Astrocyte (in vitro differentiated cells and primary cell): Measurements from ENCODE around the gene ASCL4. TPM values are rescaled to one million over a fixed set of nuclear protein-coding genes. Genes with fewer than 3 reads are reported as not detected.

Experiments used
- DNase-seq: peaks from one replicate; pipeline ENCODE4 v3.0.0-alpha.2; 2010; ENCODE audit warnings: low read depth
- FAIRE-seq: peaks from 2 replicates; lab custom pipeline; 2011; peaks lifted over from hg19 to GRCh38; lab: Jason Lieb, UNC
- H2AFZ ChIP-seq: 2 replicates; pipeline ENCODE4 v1.6.0; 2012; ENCODE audit warnings: low read depth, low read length, inconsistent platforms
- H3K27ac ChIP-seq: 2 replicates; pipeline ENCODE4 v1.5.1; 2011; ENCODE audit warnings: low read depth, low read length, inconsistent platforms
- H3K27me3 ChIP-seq: 2 replicates; pipeline ENCODE4 v1.6.0; 2011; ENCODE audit warnings: low read length, inconsistent platforms; ENCODE audit not compliant: insufficient read depth
- H3K36me3 ChIP-seq: 2 replicates; pipeline ENCODE4 v1.5.1; 2011; ENCODE audit warnings: low read length, inconsistent platforms; ENCODE audit not compliant: insufficient read depth
- H3K4me1 ChIP-seq: 2 replicates; pipeline ENCODE4 v1.5.1; 2011; ENCODE audit warnings: low read length, inconsistent platforms; ENCODE audit not compliant: insufficient read depth
- H3K4me2 ChIP-seq: 2 replicates; pipeline ENCODE4 v1.6.0; 2012; ENCODE audit warnings: low read length, inconsistent platforms
- H3K4me3 ChIP-seq: 2 replicates; pipeline ENCODE4 v1.5.1; 2011; ENCODE audit warnings: low read depth, mild to moderate bottlenecking, low read length, inconsistent platforms; ENCODE audit not compliant: insufficient read depth
- H3K79me2 ChIP-seq: 2 replicates; pipeline ENCODE4 v1.6.0; 2012; ENCODE audit warnings: mild to moderate bottlenecking, low read length, inconsistent platforms; ENCODE audit not compliant: insufficient read depth
- H3K9ac ChIP-seq: 2 replicates; pipeline ENCODE4 v1.6.0; 2012; ENCODE audit warnings: mild to moderate bottlenecking, low read length, inconsistent platforms
- H3K9me3 ChIP-seq: 2 replicates; pipeline ENCODE4 v1.5.1; 2012; ENCODE audit warnings: low read depth, mild to moderate bottlenecking, low read length, inconsistent platforms; ENCODE audit not compliant: insufficient read depth
- H4K20me1 ChIP-seq: 2 replicates; pipeline ENCODE4 v1.6.0; 2012; ENCODE audit warnings: low read length, inconsistent platforms; ENCODE audit not compliant: insufficient read depth
- H3K27ac Mint-ChIP-seq: one replicate; pipeline ENCODE4 v1.8.0; 2021; ENCODE audit warnings: mild to moderate bottlenecking, mixed read lengths; ENCODE audit not compliant: unreplicated experiment
- H3K27me3 Mint-ChIP-seq: one replicate; pipeline ENCODE4 v1.8.0; 2021; ENCODE audit warnings: low read depth, mixed read lengths; ENCODE audit not compliant: unreplicated experiment
- H3K36me3 Mint-ChIP-seq: one replicate; pipeline ENCODE4 v1.8.0; 2021; ENCODE audit warnings: low read depth, mixed read lengths; ENCODE audit not compliant: unreplicated experiment
- H3K4me1 Mint-ChIP-seq: one replicate; pipeline ENCODE4 v1.8.0; 2021; ENCODE audit warnings: low read depth, mixed read lengths; ENCODE audit not compliant: unreplicated experiment
- H3K4me3 Mint-ChIP-seq: one replicate; pipeline ENCODE4 v1.8.0; 2021; ENCODE audit warnings: mild to moderate bottlenecking, moderate library complexity, mixed read lengths; ENCODE audit not compliant: unreplicated experiment
- H3K9me3 Mint-ChIP-seq: one replicate; pipeline ENCODE4 v1.8.0; 2021; ENCODE audit warnings: mild to moderate bottlenecking, mixed read lengths; ENCODE audit not compliant: unreplicated experiment
- CTCF ChIP-seq: IDR thresholded peaks from 2 replicates; pipeline ENCODE4 v1.5.1; 2011; ENCODE audit warnings: low read depth, mild to moderate bottlenecking, inconsistent platforms, low read length, moderate library complexity; ENCODE audit not compliant: insufficient read depth
- EZH2 ChIP-seq: IDR thresholded peaks from 2 replicates; pipeline ENCODE4 v1.6.1; 2012; ENCODE audit warnings: mild to moderate bottlenecking, low read length, inconsistent platforms; ENCODE audit not compliant: insufficient read depth
- total RNA-seq: library from RNA; stranded (reverse); gene quantifications from 2 replicates; pipeline ENCODE4 v1.2.1, GENCODE V29; 2021

ASCL4 gene
- total RNA-seq, 1 donor from 2014 or later, result not detected

- peaks cover 2% of the 10 kb centered on the region for H3K36me3 Mint-ChIP-seq
- FAIRE-seq (no peak), DNase-seq (no peak)
- Histone ChIP-seq H3K27ac (peak overlapping the region; percentile 23), H4K20me1 (peaks cover 32% of the 10 kb centered on the region), H3K27me3 (peaks cover 6% of the 10 kb centered on the region), H3K36me3 (peaks cover 11% of the 10 kb centered on the region), H3K4me2 (peak overlapping the region; percentile 94), H3K4me1 (peaks cover 24% of the 10 kb centered on the region), H3K9me3 (no peaks in the 10 kb centered on the region), H2AFZ (peak overlapping the region; percentile 91), H3K79me2 (peaks cover 44% of the 10 kb centered on the region), H3K4me3 (peak overlapping the region; percentile 88), H3K9ac (peak overlapping the region; percentile 87)
- H3K4me1 Mint-ChIP-seq, result peaks cover 6% of the 10 kb centered on the region
- peak overlapping the region; percentile 89 for H3K4me3 Mint-ChIP-seq
- no peaks in the 10 kb centered on the region for H3K9me3 Mint-ChIP-seq
- TF ChIP-seq EZH2, result no peak
- peaks cover 3% of the 10 kb centered on the region for H3K27me3 Mint-ChIP-seq
- peak overlapping the region; percentile 69 for H3K27ac Mint-ChIP-seq
Observed at GRCh38 chr12:107761502-107761904, 13.0 kb upstream of the ASCL4 start.

GRCh38 chr12:107762874-107763273 lies 11.6 kb upstream of the ASCL4 start:
- peaks cover 20% of the 10 kb centered on the region for H4K20me1 ChIP-seq

GRCh38 chr12:107764626-107765025 lies 9.9 kb upstream of the ASCL4 start:
- no peaks in the 10 kb centered on the region for H3K4me1 Mint-ChIP-seq
- H3K4me3 Mint-ChIP-seq, result no peak overlapping the region
- Histone ChIP-seq H2AFZ (no peak overlapping the region), H3K79me2 (peaks cover 13% of the 10 kb centered on the region), H3K4me1 (peaks cover 10% of the 10 kb centered on the region), H3K9me3 (no peaks in the 10 kb centered on the region), H3K27ac (no peak overlapping the region), H3K27me3 (peaks cover 6% of the 10 kb centered on the region), H3K36me3 (no peaks in the 10 kb centered on the region), H3K9ac (no peak overlapping the region), H4K20me1 (peaks cover 8% of the 10 kb centered on the region), H3K4me3 (no peak overlapping the region), H3K4me2 (no peak overlapping the region)
- no peak overlapping the region for H3K27ac Mint-ChIP-seq
- DNase-seq, result no peak
- H3K36me3 Mint-ChIP-seq, result peaks cover 2% of the 10 kb centered on the region
- no peak for FAIRE-seq
- no peaks in the 10 kb centered on the region for H3K9me3 Mint-ChIP-seq
- TF ChIP-seq EZH2 (no peak), CTCF (no peak)
- peaks cover 7% of the 10 kb centered on the region for H3K27me3 Mint-ChIP-seq

More at GRCh38 chr12:107762874-107763273, 11.6 kb upstream of the ASCL4 start:
- peaks cover 7% of the 10 kb centered on the region for H3K27me3 Mint-ChIP-seq
- peaks cover 30% of the 10 kb centered on the region for H3K79me2 ChIP-seq
- H2AFZ ChIP-seq, result no peak overlapping the region
- no peaks in the 10 kb centered on the region for H3K9me3 ChIP-seq
- no peak overlapping the region for H3K27ac Mint-ChIP-seq
- H3K9me3 Mint-ChIP-seq, result no peaks in the 10 kb centered on the region
- no peak overlapping the region for H3K4me3 ChIP-seq
- peaks cover 4% of the 10 kb centered on the region for H3K36me3 ChIP-seq
- DNase-seq (no peak), FAIRE-seq (no peak)
- peaks cover 22% of the 10 kb centered on the region for H3K4me1 ChIP-seq
- no peak overlapping the region for H3K4me2 ChIP-seq
- H3K9ac ChIP-seq, result no peak overlapping the region
- H3K27me3 ChIP-seq, result peaks cover 6% of the 10 kb centered on the region
- H3K27ac ChIP-seq, result no peak overlapping the region
- TF ChIP-seq EZH2, result no peak
- no peak for TF ChIP-seq CTCF
- peaks cover 2% of the 10 kb centered on the region for H3K36me3 Mint-ChIP-seq
- no peak overlapping the region for H3K4me3 Mint-ChIP-seq
- H3K4me1 Mint-ChIP-seq, result peaks cover 6% of the 10 kb centered on the region
